Glutamatergic neuron (in vitro differentiated cells): ENCODE results near the gene KRTAP10-12. TPM values are rescaled to one million over a fixed set of nuclear protein-coding genes. Genes with fewer than 3 reads are reported as not detected.

Source experiments
- DNase-seq: peaks from one replicate; pipeline ENCODE4 v3.0.0; 2022
- H3K27ac Mint-ChIP-seq: one replicate; pipeline ENCODE4 v1.8.0; 2020; ENCODE audit warnings: mild to moderate bottlenecking, mixed read lengths, inconsistent platforms; ENCODE audit not compliant: unreplicated experiment
- H3K27me3 Mint-ChIP-seq: one replicate; pipeline ENCODE4 v1.8.0; 2020; ENCODE audit warnings: mild to moderate bottlenecking, moderate library complexity, mixed read lengths, inconsistent platforms; ENCODE audit not compliant: unreplicated experiment
- H3K36me3 Mint-ChIP-seq: one replicate; pipeline ENCODE4 v1.8.0; 2020; ENCODE audit warnings: mild to moderate bottlenecking, mixed read lengths, inconsistent platforms; ENCODE audit not compliant: unreplicated experiment
- H3K4me1 Mint-ChIP-seq: one replicate; pipeline ENCODE4 v1.8.0; 2020; ENCODE audit warnings: mild to moderate bottlenecking, low read depth, mixed read lengths, inconsistent platforms; ENCODE audit not compliant: unreplicated experiment
- H3K4me3 Mint-ChIP-seq: one replicate; pipeline ENCODE4 v1.8.0; 2020; ENCODE audit warnings: mild to moderate bottlenecking, mixed read lengths, inconsistent platforms; ENCODE audit not compliant: unreplicated experiment
- H3K9me3 Mint-ChIP-seq: one replicate; pipeline ENCODE4 v1.8.0; 2020; ENCODE audit warnings: mild to moderate bottlenecking, moderate library complexity, mixed read lengths, inconsistent platforms; ENCODE audit not compliant: unreplicated experiment
- CTCF ChIP-seq: fragments of 200-600 bp; sonication (generic); IDR thresholded peaks from one replicate; pipeline ENCODE4 v1.5.0; 2021; ENCODE audit not compliant: partially characterized antibody, unreplicated experiment
- total RNA-seq: library from RNA; stranded (reverse); fragmentation: NEBNext Ultra II Directional; extraction: Animal tissue kit (Norgen Biotek cat#: 25700); gene quantifications from one replicate; pipeline ENCODE4 v1.2.1, GENCODE V29; 2021; ENCODE audit not compliant: unreplicated experiment

KRTAP10-12 gene
- total RNA-seq, 1 donor from 2014 or later: not detected

GRCh38 chr21:44713130-44713529, 16.2 kb downstream of the KRTAP10-12 start:
- peaks cover 15% of the 10 kb centered on the region for H3K4me1 Mint-ChIP-seq
- peaks cover 2% of the 10 kb centered on the region for H3K9me3 Mint-ChIP-seq
- peaks cover 20% of the 10 kb centered on the region for H3K27me3 Mint-ChIP-seq

GRCh38 chr21:44713846-44714245, 16.9 kb downstream of the KRTAP10-12 start:
- Mint-ChIP-seq H3K27ac (no peak overlapping the region), H3K4me1 (peaks cover 15% of the 10 kb centered on the region), H3K4me3 (no peak overlapping the region), H3K36me3 (no peaks in the 10 kb centered on the region), H3K27me3 (peaks cover 16% of the 10 kb centered on the region), H3K9me3 (peaks cover 2% of the 10 kb centered on the region)
- TF ChIP-seq CTCF: no peak
- DNase-seq: no peak

More at GRCh38 chr21:44713130-44713529, 16.2 kb downstream of the KRTAP10-12 start:
- Mint-ChIP-seq H3K36me3 (no peaks in the 10 kb centered on the region), H3K4me3 (no peak overlapping the region), H3K27ac (no peak overlapping the region)
- TF ChIP-seq CTCF: no peak
- no peak for DNase-seq

GRCh38 chr21:44714905-44715304, 17.9 kb downstream of the KRTAP10-12 start:
- Mint-ChIP-seq H3K4me1 (peaks cover 10% of the 10 kb centered on the region), H3K27ac (peak overlapping the region; percentile 7), H3K36me3 (no peaks in the 10 kb centered on the region), H3K27me3 (peaks cover 12% of the 10 kb centered on the region), H3K9me3 (peaks cover 2% of the 10 kb centered on the region), H3K4me3 (peak overlapping the region; percentile 39)
- no peak for DNase-seq
- no peak for TF ChIP-seq CTCF

GRCh38 chr21:44716984-44717383, 20.0 kb downstream of the KRTAP10-12 start:
- Mint-ChIP-seq H3K36me3 (no peaks in the 10 kb centered on the region), H3K9me3 (no peaks in the 10 kb centered on the region), H3K4me1 (peaks cover 8% of the 10 kb centered on the region), H3K27ac (no peak overlapping the region), H3K27me3 (peaks cover 8% of the 10 kb centered on the region), H3K4me3 (no peak overlapping the region)
- TF ChIP-seq CTCF: no peak
- no peak for DNase-seq

GRCh38 chr21:44718093-44718492, 21.1 kb downstream of the KRTAP10-12 start:
- peaks cover 9% of the 10 kb centered on the region for H3K27me3 Mint-ChIP-seq
- no peak for DNase-seq
- peaks cover 15% of the 10 kb centered on the region for H3K4me1 Mint-ChIP-seq
- H3K9me3 Mint-ChIP-seq: no peaks in the 10 kb centered on the region
- TF ChIP-seq CTCF: no peak
- H3K36me3 Mint-ChIP-seq: no peaks in the 10 kb centered on the region
- H3K4me3 Mint-ChIP-seq: no peak overlapping the region
- H3K27ac Mint-ChIP-seq: no peak overlapping the region
